ENCODE results near the gene ACTR10. TPM values are rescaled to one million over a fixed set of nuclear protein-coding genes. Genes with fewer than 3 reads are reported as not detected.
A peak's percentile ranks its signal among the peaks of the same experiment; 100 is the strongest.

ACTR10 gene
- total and polyA plus RNA-seq, 9 donors: 59.4 to 74.8 (median 67.7) TPM

- Histone ChIP-seq H3K4me1 (ENCODE audit: control insufficient read depth, insufficient read depth, low read length) (peaks cover 2% of the 10 kb centered on the region), H3K27me3 (ENCODE audit: control insufficient read depth, insufficient read depth, low read length) (no peaks in the 10 kb centered on the region), H3K9me3 (replicated peaks; ENCODE audit: control insufficient read depth, low read depth, low read length) (no peaks in the 10 kb centered on the region), H3K36me3 (ENCODE audit: control insufficient read depth, insufficient read depth, low read length) (no peaks in the 10 kb centered on the region), H3K27ac (ENCODE audit: low read length) (no peak overlapping the region), H3K4me3 (ENCODE audit: low read length) (no peak overlapping the region)
- no peak for DNase-seq
- WGBS (ENCODE audit: insufficient coverage): 76% methylated on average over 3 of the region's 5 CpGs
These were observed 32.1 kb upstream of the ACTR10 start for GRCh38 chr14:58167891-58168290.

- H3K4me1 ChIP-seq (ENCODE audit: control insufficient read depth, insufficient read depth, low read length): peaks cover 2% of the 10 kb centered on the region
- H3K36me3 ChIP-seq (ENCODE audit: control insufficient read depth, insufficient read depth, low read length): no peaks in the 10 kb centered on the region
- 25% methylated on average over 5 of the region's 6 CpGs for WGBS (ENCODE audit: insufficient coverage)
- DNase-seq: peak; percentile 55
- H3K27me3 ChIP-seq (ENCODE audit: control insufficient read depth, insufficient read depth, low read length): no peaks in the 10 kb centered on the region
- H3K27ac ChIP-seq (ENCODE audit: low read length): no peak overlapping the region
- H3K4me3 ChIP-seq (ENCODE audit: low read length): no peak overlapping the region
- no peaks in the 10 kb centered on the region for H3K9me3 ChIP-seq (replicated peaks; ENCODE audit: control insufficient read depth, low read depth, low read length)
These were observed 28.9 kb upstream of the ACTR10 start for GRCh38 chr14:58171090-58171489.

DNA sequence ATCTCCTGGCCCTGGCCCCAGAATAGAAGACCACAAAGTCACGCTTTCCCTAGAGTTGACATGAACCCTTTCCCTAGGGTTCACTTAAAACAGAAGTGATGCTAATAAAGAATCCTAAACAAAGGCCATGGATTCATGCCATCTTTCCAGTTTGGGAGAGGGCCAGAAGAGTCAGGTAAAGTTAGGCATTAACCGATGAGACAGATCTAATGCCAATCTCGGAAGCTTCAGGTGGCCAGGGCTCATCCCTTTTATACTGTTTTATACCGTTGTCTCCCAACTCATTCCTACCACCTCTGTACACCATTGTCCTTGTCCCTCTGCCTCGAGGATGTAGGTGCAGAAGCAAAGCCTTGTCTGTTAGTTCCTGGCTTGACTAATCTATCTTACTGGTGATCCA, 22.8 kb upstream of the ACTR10 start:
- no peak for DNase-seq
- WGBS (ENCODE audit: insufficient coverage): 78% methylated on average over 3 of the region's 5 CpGs
- peaks cover 2% of the 10 kb centered on the region for H3K27me3 ChIP-seq (ENCODE audit: control insufficient read depth, insufficient read depth, low read length)

GRCh38 chr14:58189176-58189575, 10.8 kb upstream of the ACTR10 start:
- no peaks in the 10 kb centered on the region for H3K4me1 ChIP-seq (ENCODE audit: control insufficient read depth, insufficient read depth, low read length)
- H3K9me3 ChIP-seq (replicated peaks; ENCODE audit: control insufficient read depth, low read depth, low read length): no peaks in the 10 kb centered on the region
- H3K36me3 ChIP-seq (ENCODE audit: control insufficient read depth, insufficient read depth, low read length): no peaks in the 10 kb centered on the region
- H3K27me3 ChIP-seq (ENCODE audit: control insufficient read depth, insufficient read depth, low read length): no peaks in the 10 kb centered on the region
- no peak for DNase-seq
- no peak overlapping the region for H3K27ac ChIP-seq (ENCODE audit: low read length)
- WGBS (ENCODE audit: insufficient coverage): no CpG with 5 or more reads among the region's 2 CpGs
- no peak overlapping the region for H3K4me3 ChIP-seq (ENCODE audit: low read length)

More for the DNA sequence above, 22.8 kb upstream of the ACTR10 start:
- H3K9me3 ChIP-seq (replicated peaks; ENCODE audit: control insufficient read depth, low read depth, low read length): no peaks in the 10 kb centered on the region
- no peaks in the 10 kb centered on the region for H3K36me3 ChIP-seq (ENCODE audit: control insufficient read depth, insufficient read depth, low read length)
- no peaks in the 10 kb centered on the region for H3K4me1 ChIP-seq (ENCODE audit: control insufficient read depth, insufficient read depth, low read length)
- H3K27ac ChIP-seq (ENCODE audit: low read length): no peak overlapping the region
- no peak overlapping the region for H3K4me3 ChIP-seq (ENCODE audit: low read length)

GRCh38 chr14:58191763-58192601, 8.0 kb upstream of the ACTR10 start:
- DNase-seq: no peak
- H3K4me1 ChIP-seq (ENCODE audit: control insufficient read depth, insufficient read depth, low read length): no peaks in the 10 kb centered on the region
- 61% methylated on average over 2 of the region's 3 CpGs for WGBS (ENCODE audit: insufficient coverage)
- H3K27ac ChIP-seq (ENCODE audit: low read length): no peak overlapping the region
- H3K4me3 ChIP-seq (ENCODE audit: low read length): no peak overlapping the region
- H3K9me3 ChIP-seq (replicated peaks; ENCODE audit: control insufficient read depth, low read depth, low read length): no peaks in the 10 kb centered on the region
- H3K36me3 ChIP-seq (ENCODE audit: control insufficient read depth, insufficient read depth, low read length): no peaks in the 10 kb centered on the region
- no peaks in the 10 kb centered on the region for H3K27me3 ChIP-seq (ENCODE audit: control insufficient read depth, insufficient read depth, low read length)

DNA sequence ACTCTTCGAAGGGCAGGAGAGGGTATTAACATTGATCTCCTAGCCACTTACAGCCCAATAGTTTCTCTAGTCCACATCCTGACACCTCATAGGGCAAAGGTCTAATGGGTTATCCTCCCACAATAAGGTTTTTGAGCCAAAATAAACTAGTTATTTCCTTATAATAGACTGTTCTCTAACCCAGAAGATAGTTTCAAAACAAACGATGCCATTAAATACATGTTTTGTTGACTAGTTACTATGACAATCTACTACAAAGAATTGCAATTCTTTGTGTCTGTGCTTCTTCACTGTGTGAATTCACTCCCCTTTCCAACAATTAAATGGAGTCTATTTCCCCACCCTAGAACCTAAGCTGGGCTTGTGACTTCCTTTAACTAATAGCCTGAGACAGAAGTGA, 6.4 kb upstream of the ACTR10 start:
- Histone ChIP-seq H3K4me1 (ENCODE audit: control insufficient read depth, insufficient read depth, low read length) (no peaks in the 10 kb centered on the region), H3K36me3 (ENCODE audit: control insufficient read depth, insufficient read depth, low read length) (no peaks in the 10 kb centered on the region), H3K9me3 (replicated peaks; ENCODE audit: control insufficient read depth, low read depth, low read length) (no peaks in the 10 kb centered on the region), H3K27ac (ENCODE audit: low read length) (no peak overlapping the region), H3K27me3 (ENCODE audit: control insufficient read depth, insufficient read depth, low read length) (no peaks in the 10 kb centered on the region), H3K4me3 (ENCODE audit: low read length) (no peak overlapping the region)
- DNase-seq: peak; percentile 10
- WGBS (ENCODE audit: insufficient coverage): no CpG with 5 or more reads among the region's 2 CpGs

- Histone ChIP-seq H3K36me3 (ENCODE audit: control insufficient read depth, insufficient read depth, low read length) (no peaks in the 10 kb centered on the region), H3K27me3 (ENCODE audit: control insufficient read depth, insufficient read depth, low read length) (no peaks in the 10 kb centered on the region), H3K4me3 (ENCODE audit: low read length) (no peak overlapping the region), H3K4me1 (ENCODE audit: control insufficient read depth, insufficient read depth, low read length) (peaks cover 3% of the 10 kb centered on the region), H3K9me3 (replicated peaks; ENCODE audit: control insufficient read depth, low read depth, low read length) (no peaks in the 10 kb centered on the region), H3K27ac (ENCODE audit: low read length) (no peak overlapping the region)
- WGBS (ENCODE audit: insufficient coverage): no CpG with 5 or more reads among the region's 1 CpG
- no peak for DNase-seq
These were observed 3.8 kb upstream of the ACTR10 start for GRCh38 chr14:58196198-58196597.

- Histone ChIP-seq H3K27ac (ENCODE audit: low read length) (no peak overlapping the region), H3K27me3 (ENCODE audit: control insufficient read depth, insufficient read depth, low read length) (no peaks in the 10 kb centered on the region), H3K4me1 (ENCODE audit: control insufficient read depth, insufficient read depth, low read length) (peaks cover 5% of the 10 kb centered on the region), H3K4me3 (ENCODE audit: low read length) (no peak overlapping the region), H3K36me3 (ENCODE audit: control insufficient read depth, insufficient read depth, low read length) (peaks cover 3% of the 10 kb centered on the region), H3K9me3 (replicated peaks; ENCODE audit: control insufficient read depth, low read depth, low read length) (no peaks in the 10 kb centered on the region)
- whole genome bisulfite sequencing (ENCODE audit: insufficient coverage): no CpG with 5 or more reads among the region's 5 CpGs
- no peak for DNase-seq
These were observed 1.9 kb upstream of the ACTR10 start for GRCh38 chr14:58198086-58198485.

DNA sequence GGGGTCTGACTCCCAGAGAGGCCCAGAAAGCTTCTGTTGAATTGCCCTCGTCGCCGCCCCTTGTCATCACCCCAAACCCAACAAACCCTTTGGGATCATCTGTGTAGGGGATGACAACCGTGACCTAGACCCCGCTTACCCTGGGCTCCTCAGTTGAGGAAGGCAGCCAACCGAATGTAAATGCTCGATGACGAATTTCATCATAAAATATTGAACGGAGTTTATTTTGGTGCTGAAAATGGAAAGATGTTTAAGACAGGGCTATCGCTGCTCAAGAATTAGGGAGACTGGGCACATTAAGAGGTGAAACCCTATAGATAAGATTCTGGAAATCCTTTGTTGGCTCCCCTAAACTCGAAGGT, 512 bp downstream of the ACTR10 start:
- 0% methylated on average over 2 of the region's 11 CpGs for WGBS (ENCODE audit: insufficient coverage)
- Histone ChIP-seq H3K9me3 (replicated peaks; ENCODE audit: control insufficient read depth, low read depth, low read length) (no peaks in the 10 kb centered on the region), H3K27ac (ENCODE audit: low read length) (peak overlapping the region; percentile 95), H3K4me3 (ENCODE audit: low read length) (peak overlapping the region; percentile 97), H3K36me3 (ENCODE audit: control insufficient read depth, insufficient read depth, low read length) (peaks cover 3% of the 10 kb centered on the region), H3K27me3 (ENCODE audit: control insufficient read depth, insufficient read depth, low read length) (no peaks in the 10 kb centered on the region), H3K4me1 (ENCODE audit: control insufficient read depth, insufficient read depth, low read length) (peaks cover 5% of the 10 kb centered on the region)
- no peak for DNase-seq

DNA sequence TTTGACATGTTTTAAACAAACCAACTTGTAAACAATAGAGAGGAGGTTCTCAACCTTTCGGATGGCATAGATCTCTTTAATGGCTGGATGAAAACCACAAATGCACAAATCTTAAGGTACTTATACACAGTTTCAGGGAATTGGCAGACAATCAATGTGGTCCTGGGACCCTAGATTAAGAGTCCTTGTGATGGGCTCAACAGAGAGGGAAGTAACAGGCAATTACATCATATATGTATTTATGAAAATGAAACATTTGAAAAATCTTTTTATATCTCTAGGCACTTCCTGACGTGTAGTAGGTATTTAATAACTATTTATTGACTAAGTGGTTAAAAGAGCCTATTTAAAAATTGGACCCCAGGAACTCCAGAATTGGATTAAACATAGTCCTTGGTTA, 897 bp downstream of the ACTR10 start:
- WGBS (ENCODE audit: insufficient coverage): no CpG with 5 or more reads among the region's 2 CpGs
- Histone ChIP-seq H3K9me3 (replicated peaks; ENCODE audit: control insufficient read depth, low read depth, low read length) (no peaks in the 10 kb centered on the region), H3K4me1 (ENCODE audit: control insufficient read depth, insufficient read depth, low read length) (peaks cover 5% of the 10 kb centered on the region), H3K36me3 (ENCODE audit: control insufficient read depth, insufficient read depth, low read length) (peaks cover 3% of the 10 kb centered on the region), H3K4me3 (ENCODE audit: low read length) (peak overlapping the region; percentile 97), H3K27me3 (ENCODE audit: control insufficient read depth, insufficient read depth, low read length) (no peaks in the 10 kb centered on the region), H3K27ac (ENCODE audit: low read length) (peak overlapping the region; percentile 95)
- peak; percentile 30 for DNase-seq

DNA sequence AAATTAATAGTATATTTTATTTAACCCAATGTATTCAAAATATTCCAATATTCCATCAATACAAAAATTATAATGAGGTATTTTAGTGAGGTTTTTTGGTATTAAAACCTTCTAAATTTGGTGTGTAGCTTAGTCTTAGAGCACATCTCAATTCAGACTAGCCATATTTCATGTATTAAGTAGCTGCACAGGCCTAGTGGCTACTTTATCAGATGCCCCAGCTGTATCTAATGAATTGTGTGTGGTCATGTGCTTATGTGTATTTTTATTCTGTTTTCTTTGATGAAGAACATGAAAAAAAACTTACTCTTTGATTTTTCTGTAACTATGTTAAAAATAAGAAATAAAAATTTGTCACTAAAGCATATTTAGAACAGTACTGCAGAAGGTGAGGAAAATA, 13.2 kb downstream of the ACTR10 start:
- H3K27ac ChIP-seq (ENCODE audit: low read length): no peak overlapping the region
- no peaks in the 10 kb centered on the region for H3K27me3 ChIP-seq (ENCODE audit: control insufficient read depth, insufficient read depth, low read length)
- H3K9me3 ChIP-seq (replicated peaks; ENCODE audit: control insufficient read depth, low read depth, low read length): no peaks in the 10 kb centered on the region
- H3K36me3 ChIP-seq (ENCODE audit: control insufficient read depth, insufficient read depth, low read length): peaks cover 20% of the 10 kb centered on the region
- H3K4me1 ChIP-seq (ENCODE audit: control insufficient read depth, insufficient read depth, low read length): no peaks in the 10 kb centered on the region
- H3K4me3 ChIP-seq (ENCODE audit: low read length): no peak overlapping the region
- DNase-seq: no peak

All from muscle of leg (tissue), 11 donors.